BLaER1 (cell line): ENCODE results near the gene SGCD.

Source experiments
- H3K27ac ChIP-seq: shearing (Covaris generic); formaldehyde crosslinking; 2 replicates; pipeline ENCODE4 v1.8.1; 2022
- H3K27me3 ChIP-seq: shearing (Covaris generic); formaldehyde crosslinking; 2 replicates; pipeline ENCODE4 v1.8.1; 2022
- H3K36me3 ChIP-seq: shearing (Covaris generic); formaldehyde crosslinking; 2 replicates; pipeline ENCODE4 v1.8.1; 2022
- H3K4me1 ChIP-seq: shearing (Covaris generic); formaldehyde crosslinking; 2 replicates; pipeline ENCODE4 v1.8.1; 2022
- H3K4me2 ChIP-seq: shearing (Covaris generic); formaldehyde crosslinking; 2 replicates; pipeline ENCODE4 v1.8.1; 2022
- H3K4me3 ChIP-seq: shearing (Covaris generic); formaldehyde crosslinking; 2 replicates; pipeline ENCODE4 v1.8.1; 2022
- H3K9ac ChIP-seq: shearing (Covaris generic); formaldehyde crosslinking; 2 replicates; pipeline ENCODE4 v1.8.1; 2022
- H3K9me3 ChIP-seq: shearing (Covaris generic); formaldehyde crosslinking; 2 replicates; pipeline ENCODE4 v1.8.1; 2022
- H4K20me1 ChIP-seq: shearing (Covaris generic); formaldehyde crosslinking; 2 replicates; pipeline ENCODE4 v1.8.1; 2022
- Cebpa-rat ChIP-seq: shearing (Covaris generic); IDR thresholded peaks from 2 replicates; pipeline ENCODE4 v1.8.1; 2022

The SGCD gene

GRCh38 chr5:156326718-156327259, at the start of gene SGCD:
Gene SGCD, plus strand, starts transcription at chr5:156327164.
- Histone ChIP-seq H3K9me3 (no peaks in the 10 kb centered on the region), H3K4me3 (no peak within 1 kb of the TSS), H3K9ac (no peak within 1 kb of the TSS), H4K20me1 (no peaks in the 10 kb centered on the region), H3K27me3 (no peaks in the 10 kb centered on the region), H3K27ac (no peak within 1 kb of the TSS), H3K4me1 (no peaks in the 10 kb centered on the region), H3K4me2 (no peak within 1 kb of the TSS), H3K36me3 (no peaks in the 10 kb centered on the region)
- TF ChIP-seq Cebpa-rat = no peak

DNA sequence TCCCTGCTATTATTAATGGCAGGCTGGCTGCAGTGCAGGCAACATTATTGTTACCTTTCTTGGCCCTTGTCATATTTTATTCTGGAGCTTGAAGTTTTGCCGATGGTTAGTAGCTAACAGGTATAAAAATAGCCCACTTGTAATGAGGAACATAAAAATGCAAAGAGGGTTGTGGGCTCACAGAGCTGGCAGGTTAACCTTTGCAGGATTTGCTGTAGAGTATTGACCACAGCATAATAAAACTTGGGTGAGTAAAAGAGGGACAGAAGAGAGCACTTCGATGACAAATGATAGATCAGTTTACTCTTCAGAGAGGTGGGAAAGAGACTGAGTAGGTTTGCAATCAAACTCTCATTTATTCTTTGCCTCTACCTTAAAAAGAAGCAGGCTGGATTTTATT, 49.7 kb upstream of the SGCD start:
- Histone ChIP-seq H3K36me3 (no peaks in the 10 kb centered on the region), H3K4me3 (no peak overlapping the region), H3K9me3 (no peaks in the 10 kb centered on the region), H3K4me1 (no peaks in the 10 kb centered on the region), H3K4me2 (no peak overlapping the region), H4K20me1 (no peaks in the 10 kb centered on the region), H3K27me3 (no peaks in the 10 kb centered on the region), H3K27ac (no peak overlapping the region), H3K9ac (no peak overlapping the region)
- no peak for TF ChIP-seq Cebpa-rat

GRCh38 chr5:156295431-156295830, 31.5 kb upstream of the SGCD start:
- TF ChIP-seq Cebpa-rat = no peak
- H3K27ac ChIP-seq = no peak overlapping the region

DNA sequence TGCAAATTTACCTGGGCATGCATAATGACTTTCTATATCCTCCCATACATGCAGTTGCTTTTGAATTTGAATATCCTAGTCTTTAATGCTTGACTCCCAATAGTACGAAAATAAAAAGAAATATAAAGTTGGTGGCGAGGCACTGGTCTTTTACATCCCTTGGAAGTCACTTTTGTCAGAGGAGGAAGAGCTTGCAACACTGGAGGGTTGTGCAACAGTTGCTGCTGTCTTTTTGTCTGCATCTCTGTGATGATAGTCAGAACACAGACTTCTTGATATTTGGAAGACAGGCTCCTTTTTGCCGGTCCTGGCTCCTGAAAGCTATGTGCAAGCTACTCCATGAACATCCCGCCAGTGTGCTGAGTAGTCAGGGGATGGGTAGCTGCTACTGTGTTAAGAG, 16.8 kb upstream of the SGCD start:
- TF ChIP-seq Cebpa-rat = no peak
- no peaks in the 10 kb centered on the region for H4K20me1 ChIP-seq
- peaks cover 21% of the 10 kb centered on the region for H3K9me3 ChIP-seq
- no peaks in the 10 kb centered on the region for H3K4me1 ChIP-seq
- H3K9ac ChIP-seq = no peak overlapping the region
- H3K4me2 ChIP-seq = no peak overlapping the region
- no peak overlapping the region for H3K4me3 ChIP-seq
- no peak overlapping the region for H3K27ac ChIP-seq
- H3K27me3 ChIP-seq = no peaks in the 10 kb centered on the region
- no peaks in the 10 kb centered on the region for H3K36me3 ChIP-seq

More at GRCh38 chr5:156295431-156295830, 31.5 kb upstream of the SGCD start:
- Histone ChIP-seq H3K9me3 (no peaks in the 10 kb centered on the region), H3K27me3 (no peaks in the 10 kb centered on the region), H4K20me1 (no peaks in the 10 kb centered on the region), H3K4me1 (no peaks in the 10 kb centered on the region), H3K4me3 (no peak overlapping the region), H3K36me3 (no peaks in the 10 kb centered on the region), H3K9ac (no peak overlapping the region), H3K4me2 (no peak overlapping the region)

DNA sequence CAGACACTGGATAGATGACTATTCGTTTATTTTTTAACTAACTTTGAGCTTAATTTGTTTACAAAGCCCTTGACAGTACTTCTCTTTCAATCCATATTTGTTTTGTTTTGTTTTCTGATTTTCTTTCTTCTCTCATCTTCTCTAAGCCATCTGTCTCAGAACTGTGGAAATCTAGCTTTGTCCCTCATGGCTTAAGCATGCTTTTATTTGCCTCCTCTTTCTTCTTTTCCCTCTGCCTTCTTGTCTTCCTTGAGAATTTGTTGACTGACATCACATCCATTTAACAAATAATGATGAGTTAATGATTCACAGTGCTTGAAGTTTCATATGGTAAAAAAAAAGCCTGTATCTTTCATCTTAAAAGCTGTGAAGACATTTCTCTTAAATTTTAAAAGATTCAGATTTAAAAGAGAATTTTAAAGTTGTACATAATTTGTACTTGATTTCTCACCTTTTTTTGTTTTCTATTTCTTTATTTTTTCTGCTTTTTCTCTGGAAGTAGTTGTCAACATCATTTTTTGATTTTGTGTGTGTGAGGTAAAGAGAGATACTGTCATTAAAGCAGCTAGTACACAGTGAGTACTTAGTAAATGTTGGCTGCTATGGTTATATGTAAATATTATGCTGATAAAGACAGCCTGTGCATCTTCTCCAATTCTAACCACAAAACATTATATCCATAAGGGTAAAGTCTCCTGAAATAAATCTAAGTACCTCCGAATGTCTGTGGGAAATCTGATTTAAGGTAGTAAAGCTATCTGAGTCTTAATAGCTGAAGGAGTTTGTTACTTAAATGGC, 13.9 kb upstream of the SGCD start:
- peaks cover 4% of the 10 kb centered on the region; the same call in 1 of the 2 replicates for H3K9me3 ChIP-seq
- H3K36me3 ChIP-seq = no peaks in the 10 kb centered on the region
- no peak overlapping the region for H3K4me2 ChIP-seq
- no peak overlapping the region for H3K9ac ChIP-seq
- TF ChIP-seq Cebpa-rat = no peak
- no peaks in the 10 kb centered on the region for H4K20me1 ChIP-seq
- H3K27me3 ChIP-seq = no peaks in the 10 kb centered on the region
- H3K27ac ChIP-seq = no peak overlapping the region
- no peaks in the 10 kb centered on the region for H3K4me1 ChIP-seq
- H3K4me3 ChIP-seq = no peak overlapping the region

DNA sequence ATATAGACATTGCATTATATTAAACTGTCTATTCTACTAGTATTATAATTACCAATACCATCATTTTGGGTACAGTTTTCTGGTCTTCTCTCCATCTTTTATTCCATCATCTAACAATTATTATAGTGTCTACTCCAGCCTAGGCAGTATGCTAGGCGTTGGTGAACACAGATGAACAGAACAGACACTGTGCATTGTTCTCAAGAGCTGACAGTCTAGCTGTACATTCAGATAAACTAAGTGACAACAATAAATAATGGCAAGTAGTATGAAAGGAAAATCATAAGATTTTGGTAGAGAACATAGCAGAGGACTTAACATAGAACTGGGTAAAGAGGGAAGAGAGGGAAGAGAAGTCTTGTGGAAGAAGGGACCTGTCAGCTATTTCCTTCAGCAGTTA, 12.5 kb upstream of the SGCD start:
- no peaks in the 10 kb centered on the region for H3K9me3 ChIP-seq
- H3K4me1 ChIP-seq = no peaks in the 10 kb centered on the region
- no peak overlapping the region for H3K4me2 ChIP-seq
- no peaks in the 10 kb centered on the region for H3K27me3 ChIP-seq
- no peaks in the 10 kb centered on the region for H3K36me3 ChIP-seq
- TF ChIP-seq Cebpa-rat = no peak
- no peak overlapping the region for H3K4me3 ChIP-seq
- H4K20me1 ChIP-seq = no peaks in the 10 kb centered on the region
- no peak overlapping the region for H3K27ac ChIP-seq
- H3K9ac ChIP-seq = no peak overlapping the region

GRCh38 chr5:156322666-156323065, 4.3 kb upstream of the SGCD start:
- Histone ChIP-seq H3K36me3 (no peaks in the 10 kb centered on the region), H3K4me2 (no peak overlapping the region), H3K9ac (no peak overlapping the region), H3K27ac (no peak overlapping the region), H3K4me3 (no peak overlapping the region), H3K27me3 (no peaks in the 10 kb centered on the region), H3K4me1 (no peaks in the 10 kb centered on the region), H3K9me3 (no peaks in the 10 kb centered on the region), H4K20me1 (no peaks in the 10 kb centered on the region)
- no peak for TF ChIP-seq Cebpa-rat

- Histone ChIP-seq H3K27me3 (no peaks in the 10 kb centered on the region), H3K27ac (no peak overlapping the region), H3K4me3 (no peak overlapping the region), H3K4me2 (no peak overlapping the region), H3K9me3 (no peaks in the 10 kb centered on the region), H4K20me1 (no peaks in the 10 kb centered on the region), H3K9ac (no peak overlapping the region), H3K36me3 (no peaks in the 10 kb centered on the region), H3K4me1 (no peaks in the 10 kb centered on the region)
- TF ChIP-seq Cebpa-rat = no peak
These were observed 332 bp downstream of the SGCD start for GRCh38 chr5:156327296-156327695.

DNA sequence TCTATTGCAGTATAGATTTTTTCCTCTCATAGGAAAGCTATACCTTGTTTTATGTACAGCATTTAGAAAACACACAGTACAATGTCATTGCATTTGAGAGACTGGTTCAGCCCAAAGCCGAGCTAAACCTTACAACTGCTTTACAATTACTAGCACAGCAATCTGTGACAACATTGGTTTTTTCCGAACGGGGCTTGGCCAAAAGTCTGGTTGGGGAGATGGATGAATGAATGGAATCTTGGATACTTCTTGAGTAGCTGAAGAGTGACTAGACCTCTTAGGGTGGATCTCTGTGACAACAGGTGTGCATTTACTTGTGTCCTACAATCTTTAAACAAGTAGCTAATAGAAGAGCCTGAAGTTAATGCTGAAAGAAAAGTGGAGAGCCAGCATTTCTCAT, 1.2 kb downstream of the SGCD start:
- no peaks in the 10 kb centered on the region for H3K4me1 ChIP-seq
- H3K27me3 ChIP-seq = no peaks in the 10 kb centered on the region
- H3K4me2 ChIP-seq = no peak overlapping the region
- TF ChIP-seq Cebpa-rat = no peak
- H4K20me1 ChIP-seq = no peaks in the 10 kb centered on the region
- H3K9ac ChIP-seq = no peak overlapping the region
- H3K36me3 ChIP-seq = no peaks in the 10 kb centered on the region
- H3K9me3 ChIP-seq = no peaks in the 10 kb centered on the region
- H3K27ac ChIP-seq = no peak overlapping the region
- no peak overlapping the region for H3K4me3 ChIP-seq

GRCh38 chr5:156328766-156329165, 1.8 kb downstream of the SGCD start:
- no peak overlapping the region for H3K4me2 ChIP-seq
- H4K20me1 ChIP-seq = no peaks in the 10 kb centered on the region
- no peaks in the 10 kb centered on the region for H3K36me3 ChIP-seq
- TF ChIP-seq Cebpa-rat = no peak
- no peak overlapping the region for H3K4me3 ChIP-seq
- no peaks in the 10 kb centered on the region for H3K4me1 ChIP-seq
- H3K27ac ChIP-seq = no peak overlapping the region
- no peaks in the 10 kb centered on the region for H3K9me3 ChIP-seq
- H3K27me3 ChIP-seq = no peaks in the 10 kb centered on the region
- no peak overlapping the region for H3K9ac ChIP-seq

DNA sequence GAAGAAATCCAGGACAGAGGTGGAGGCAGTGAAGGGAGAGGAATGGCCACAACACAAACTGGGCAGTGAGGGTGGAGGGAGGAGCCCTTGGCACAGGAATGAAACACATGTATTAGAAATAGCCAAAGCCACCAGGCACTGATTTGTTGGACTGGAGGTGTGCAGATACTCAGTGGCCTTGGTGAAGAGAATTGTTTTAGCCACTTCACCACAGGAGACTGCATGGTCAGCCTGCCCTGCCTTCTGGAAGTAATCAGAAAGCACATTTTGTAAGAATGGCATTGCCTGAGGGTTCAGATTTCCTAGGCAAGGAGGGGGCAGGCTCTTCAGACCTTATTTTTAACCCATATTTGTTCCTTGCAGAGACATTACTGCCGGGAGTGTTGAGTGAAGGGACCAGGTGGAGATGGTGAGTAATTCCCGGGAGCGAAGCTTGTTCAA, 2.2 kb downstream of the SGCD start:
- H3K36me3 ChIP-seq = no peaks in the 10 kb centered on the region
- H3K9me3 ChIP-seq = no peaks in the 10 kb centered on the region
- no peak overlapping the region for H3K9ac ChIP-seq
- H4K20me1 ChIP-seq = no peaks in the 10 kb centered on the region
- H3K4me1 ChIP-seq = no peaks in the 10 kb centered on the region
- H3K27me3 ChIP-seq = no peaks in the 10 kb centered on the region
- H3K4me3 ChIP-seq = no peak overlapping the region
- no peak for TF ChIP-seq Cebpa-rat
- no peak overlapping the region for H3K4me2 ChIP-seq
- H3K27ac ChIP-seq = no peak overlapping the region
